Effector memory CD4-positive, alpha-beta T cell (primary cell): ENCODE results near the gene CKMT2.
A peak's percentile ranks its signal among the peaks of the same experiment; 100 is the strongest.
"Not testable (repeated sequence)": the region's sequence is repeated elsewhere in the genome, so short reads cannot be mapped to it uniquely, and the experiment has no call there.

Experiments used
- DNase-seq, 3 donors: peaks; one replicate each; pipeline ENCODE4 v3.0.0-alpha.2; 2020
- H3K27ac ChIP-seq: 2 replicates; pipeline ENCODE4 v1.7.0; 2013; ENCODE audit warnings: mild to moderate bottlenecking, low read length, moderate library complexity; ENCODE audit not compliant: insufficient read depth, poor library complexity, severe bottlenecking
- H3K27me3 ChIP-seq: replicated peaks from 2 replicates; pipeline ENCODE4 v1.7.0; 2013; ENCODE audit warnings: mild to moderate bottlenecking, low read length; ENCODE audit not compliant: insufficient read depth, control insufficient read depth, poor library complexity, severe bottlenecking
- H3K36me3 ChIP-seq: 2 replicates; pipeline ENCODE4 v1.7.0; 2013; ENCODE audit warnings: mild to moderate bottlenecking, low read length, moderate library complexity; ENCODE audit not compliant: control insufficient read depth, insufficient read depth
- H3K4me1 ChIP-seq: 2 replicates; pipeline ENCODE4 v1.7.0; 2013; ENCODE audit warnings: low read length, mild to moderate bottlenecking; ENCODE audit not compliant: control insufficient read depth, insufficient read depth, poor library complexity, severe bottlenecking
- H3K4me3 ChIP-seq: 2 replicates; pipeline ENCODE4 v1.7.0; 2013; ENCODE audit warnings: low read length, low read depth, mild to moderate bottlenecking; ENCODE audit not compliant: insufficient read depth, poor library complexity, severe bottlenecking
- H3K9me3 ChIP-seq: 2 replicates; pipeline ENCODE4 v1.7.0; 2013; ENCODE audit warnings: mild to moderate bottlenecking, low read length, moderate library complexity; ENCODE audit not compliant: control insufficient read depth

CKMT2 gene

GRCh38 chr5:81294021-81294420, 60.9 kb downstream of the CKMT2 start:
- H3K9me3 ChIP-seq, H3K4me1 ChIP-seq, H3K4me3 ChIP-seq, DNase-seq, H3K27me3 ChIP-seq, H3K36me3 ChIP-seq, H3K27ac ChIP-seq: not testable (repeated sequence)

- Histone ChIP-seq H3K9me3 (no peaks in the 10 kb centered on the region), H3K27ac (no peak overlapping the region), H3K4me1 (peaks cover 20% of the 10 kb centered on the region), H3K4me3 (no peak overlapping the region), H3K36me3 (no peaks in the 10 kb centered on the region), H3K27me3 (no peaks in the 10 kb centered on the region)
- DNase-seq: no peak
Observed at GRCh38 chr5:81297531-81297930, 64.4 kb downstream of the CKMT2 start.

- peak overlapping the region; percentile 97 for H3K4me3 ChIP-seq
- H3K4me1 ChIP-seq: peaks cover 20% of the 10 kb centered on the region
- no peak for DNase-seq
Observed at GRCh38 chr5:81300921-81301270, 67.8 kb downstream of the CKMT2 start.

GRCh38 chr5:81301271-81302015, 68.3 kb downstream of the CKMT2 start, which contains the start of gene ZCCHC9:
ZCCHC9 (plus strand) TSS chr5:81301587; CDS start chr5:81304758, 3,171 bp downstream.
- Histone ChIP-seq H3K27me3 (no peaks in the 10 kb centered on the region), H3K27ac (peak within 1 kb of the TSS; percentile 78), H3K4me1 (peaks cover 20% of the 10 kb centered on the region), H3K9me3 (no peaks in the 10 kb centered on the region), H3K4me3 (peak within 1 kb of the TSS; percentile 97), H3K36me3 (peaks cover 4% of the 10 kb centered on the region)
- peak; percentile 83 to 87 (median 86) for DNase-seq

More at GRCh38 chr5:81300921-81301270, 67.8 kb downstream of the CKMT2 start:
- H3K27me3 ChIP-seq: no peaks in the 10 kb centered on the region
- peaks cover 4% of the 10 kb centered on the region for H3K36me3 ChIP-seq
- H3K9me3 ChIP-seq: no peaks in the 10 kb centered on the region
- peak overlapping the region; percentile 78 for H3K27ac ChIP-seq

- H3K9me3 ChIP-seq: no peaks in the 10 kb centered on the region
- no peaks in the 10 kb centered on the region for H3K27me3 ChIP-seq
- H3K27ac ChIP-seq: no peak overlapping the region
- H3K36me3 ChIP-seq: peaks cover 4% of the 10 kb centered on the region
- H3K4me1 ChIP-seq: peaks cover 20% of the 10 kb centered on the region
- peak overlapping the region; percentile 97 for H3K4me3 ChIP-seq
- DNase-seq: no peak
Observed at GRCh38 chr5:81302596-81302995, 69.5 kb downstream of the CKMT2 start.

GRCh38 chr5:81303563-81303962, 70.4 kb downstream of the CKMT2 start:
- H3K27ac ChIP-seq: no peak overlapping the region
- peaks cover 4% of the 10 kb centered on the region for H3K36me3 ChIP-seq
- H3K4me3 ChIP-seq: no peak overlapping the region
- no peaks in the 10 kb centered on the region for H3K9me3 ChIP-seq
- H3K4me1 ChIP-seq: peaks cover 20% of the 10 kb centered on the region
- no peak for DNase-seq
- no peaks in the 10 kb centered on the region for H3K27me3 ChIP-seq

- Histone ChIP-seq H3K4me3 (no peak overlapping the region), H3K36me3 (peaks cover 17% of the 10 kb centered on the region), H3K9me3 (no peaks in the 10 kb centered on the region), H3K27ac (no peak overlapping the region), H3K27me3 (no peaks in the 10 kb centered on the region), H3K4me1 (peaks cover 9% of the 10 kb centered on the region)
- DNase-seq: no peak
Observed at GRCh38 chr5:81305785-81306184, 72.7 kb downstream of the CKMT2 start.

- no peak for DNase-seq
- no peak overlapping the region for H3K4me3 ChIP-seq
- H3K27ac ChIP-seq: no peak overlapping the region
- H3K4me1 ChIP-seq: no peaks in the 10 kb centered on the region
- no peaks in the 10 kb centered on the region for H3K27me3 ChIP-seq
- peaks cover 45% of the 10 kb centered on the region for H3K36me3 ChIP-seq
- H3K9me3 ChIP-seq: no peaks in the 10 kb centered on the region
Observed at GRCh38 chr5:81308836-81309235, 75.7 kb downstream of the CKMT2 start.

- Histone ChIP-seq H3K36me3 (peaks cover 46% of the 10 kb centered on the region), H3K27ac (no peak overlapping the region), H3K9me3 (no peaks in the 10 kb centered on the region), H3K4me3 (no peak overlapping the region), H3K4me1 (no peaks in the 10 kb centered on the region), H3K27me3 (no peaks in the 10 kb centered on the region)
- no peak for DNase-seq
Observed at GRCh38 chr5:81310402-81311063, 77.4 kb downstream of the CKMT2 start.

- H3K27me3 ChIP-seq: no peaks in the 10 kb centered on the region
- H3K9me3 ChIP-seq: no peaks in the 10 kb centered on the region
- H3K36me3 ChIP-seq: peaks cover 46% of the 10 kb centered on the region
- DNase-seq: no peak
- no peak overlapping the region for H3K4me3 ChIP-seq
- H3K27ac ChIP-seq: no peak overlapping the region
- H3K4me1 ChIP-seq: no peaks in the 10 kb centered on the region
Observed at GRCh38 chr5:81313278-81313677, 80.2 kb downstream of the CKMT2 start.
